HCT116 (cell line): ENCODE measurements around the gene ELF5. TPM values are rescaled to one million over a fixed set of nuclear protein-coding genes. Genes with fewer than 3 reads are reported as not detected.

ENCODE experiments used
- ATAC-seq: fragments of 200-7000 bp; cut with Tn5 transposase; 2 replicates; pipeline ENCODE4 v1.9.1; 2020; ENCODE audit warnings: mild to moderate bottlenecking, moderate library complexity
- BruUV-seq: library from RNA; stranded (reverse); fragments of 400-500 nt; replicated peaks from 2 replicates; lab custom pipeline; 2021; lab: Mats Ljungman, UMichigan
- CTCF ChIA-PET: fragments of 300-600 bp; sonication (Branson Sonifier 250); formaldehyde crosslinking; loops from one replicate; lab custom pipeline; 2021; ENCODE audit warnings: antibody characterized with exemption; lab: Charles Lee
- POLR2A ChIA-PET: fragments of 300-600, 350-600 bp; sonication (Branson Sonifier 250); formaldehyde crosslinking; loops from one replicate; lab custom pipeline; 2021; ENCODE audit warnings: antibody characterized with exemption; lab: Charles Lee
- RAD21 ChIA-PET, 2 experiments: fragments of 300-600 bp; sonication (Branson Sonifier 250); formaldehyde crosslinking; loops; one replicate each; lab custom pipeline; 2023; ENCODE audit warnings: low total read pairs in 2 of 2; ENCODE audit not compliant: uncharacterized antibody in 2 of 2, unreplicated experiment in 2 of 2, low non-redundant PET in 1 of 2; lab: Charles Lee
- DNase-seq: peaks from one replicate; pipeline ENCODE4 v3.0.0-alpha.2; 2010; ENCODE audit warnings: low read depth, low spot score
- H2AFZ ChIP-seq: fragments of 200-600 bp; shearing (Covaris generic), sonication (generic); 2 replicates; pipeline ENCODE4 v1.6.1; 2017; ENCODE audit warnings: low read depth, mixed run types, mixed read lengths, antibody characterized with exemption, low read length; ENCODE audit not compliant: poor library complexity, severe bottlenecking
- H3K27ac ChIP-seq: 2 replicates; pipeline ENCODE4 v1.5.1; 2012; ENCODE audit warnings: low read depth, low read length
- H3K27me3 ChIP-seq: fragments of 200-600 bp; sonication (generic); 2 replicates; pipeline ENCODE4 v1.6.1; 2016; ENCODE audit warnings: mixed run types, low read length, mixed read lengths; ENCODE audit not compliant: insufficient read depth
- H3K36me3 ChIP-seq, 2 experiments: fragments of 200-500 bp in 1 of 2; fragments of 200-600 bp in 1 of 2; sonication (Bioruptor generic) in 1 of 2; sonication (generic) in 1 of 2; 2 replicates each; pipeline versions ENCODE4 v1.5.1 to v1.6.1; 2014 to 2016; ENCODE audit warnings: low read length in 2 of 2, inconsistent platforms in 1 of 2, mixed read lengths in 1 of 2, mixed run types in 1 of 2; ENCODE audit not compliant: insufficient read depth in 2 of 2, control insufficient read depth in 1 of 2
- H3K4me1 ChIP-seq, 2 experiments: fragments of 200-600 bp in 1 of 2; sonication (generic) in 1 of 2; 2 replicates each; pipeline versions ENCODE4 v1.5.1 to v1.6.1; 2012 to 2017; ENCODE audit warnings: low read length in 2 of 2, inconsistent platforms in 1 of 2, mild to moderate bottlenecking in 1 of 2, mixed read lengths in 1 of 2, mixed run types in 1 of 2, moderate library complexity in 1 of 2; ENCODE audit not compliant: insufficient read depth in 2 of 2, control insufficient read depth in 1 of 2
- H3K4me2 ChIP-seq: fragments of 200-600 bp; sonication (generic); 2 replicates; pipeline ENCODE4 v1.6.1; 2017; ENCODE audit warnings: mixed run types, low read length, mixed read lengths
- H3K4me3 ChIP-seq, 2 experiments: fragments of 200-600 bp in 1 of 2; sonication (generic) in 1 of 2; replicated peaks in 1 of 2; 2 replicates each; pipeline ENCODE4 v1.5.1; 2011 to 2016; ENCODE audit warnings: low read length in 2 of 2, control low read depth in 1 of 2, low read depth in 1 of 2, mild to moderate bottlenecking in 1 of 2, mixed read lengths in 1 of 2, mixed run types in 1 of 2
- H3K79me2 ChIP-seq: fragments of 200-600 bp; sonication (generic); 2 replicates; pipeline ENCODE4 v1.6.1; 2017; ENCODE audit warnings: mild to moderate bottlenecking, mixed run types, low read length, moderate library complexity, mixed read lengths; ENCODE audit not compliant: insufficient read depth
- H3K9ac ChIP-seq: fragments of 200-600 bp; sonication (generic); 2 replicates; pipeline ENCODE4 v1.6.1; 2016; ENCODE audit warnings: low read length, mixed read lengths
- H3K9me2 ChIP-seq: fragments of 200-600 bp; sonication (generic), shearing (Covaris generic); 2 replicates; pipeline ENCODE4 v1.6.1; 2017; ENCODE audit warnings: mixed run types, mild to moderate bottlenecking, moderate library complexity; ENCODE audit not compliant: insufficient read depth
- H3K9me3 ChIP-seq, 2 experiments: fragments of 200-500 bp in 1 of 2; fragments of 200-600 bp in 1 of 2; sonication (Bioruptor generic) in 1 of 2; sonication (generic) in 1 of 2; 2 replicates each; pipeline ENCODE4 v1.6.1; 2014 to 2017; ENCODE audit warnings: low read length in 2 of 2, mixed read lengths in 2 of 2, inconsistent platforms in 1 of 2, low read depth in 1 of 2, mild to moderate bottlenecking in 1 of 2, mixed run types in 1 of 2, moderate library complexity in 1 of 2; ENCODE audit not compliant: control insufficient read depth in 1 of 2, insufficient read depth in 1 of 2
- H4K20me1 ChIP-seq: fragments of 200-600 bp; sonication (generic), shearing (Covaris generic); 2 replicates; pipeline ENCODE4 v1.6.1; 2017; ENCODE audit warnings: mixed run types, mild to moderate bottlenecking, moderate library complexity; ENCODE audit not compliant: insufficient read depth
- EGR1 ChIP-seq: IDR thresholded peaks from 2 replicates; pipeline ENCODE4 v1.6.1; 2012; ENCODE audit warnings: low read depth
- ELF1 ChIP-seq: IDR thresholded peaks from 2 replicates; pipeline ENCODE4 v1.6.1; 2012; ENCODE audit warnings: low read depth, borderline replicate concordance
- EZH2 ChIP-seq: fragments of 200-600 bp; sonication (generic); IDR thresholded peaks from 2 replicates; pipeline ENCODE4 v1.6.1; 2017; ENCODE audit warnings: antibody characterized with exemption, mixed run types
- FOSL1 ChIP-seq: IDR thresholded peaks from 2 replicates; pipeline ENCODE4 v1.6.1; 2012; ENCODE audit warnings: low read depth
- JUND ChIP-seq: IDR thresholded peaks from 2 replicates; pipeline ENCODE4 v1.6.1; 2012
- POLR2A ChIP-seq: IDR thresholded peaks from 2 replicates; pipeline ENCODE4 v1.7.0; 2011; ENCODE audit warnings: borderline replicate concordance; ENCODE audit not compliant: insufficient read depth, insufficient read length; ENCODE audit errors: extremely low read depth
- POLR2AphosphoS5 ChIP-seq: IDR thresholded peaks from 2 replicates; pipeline ENCODE4 v1.6.1; 2011; ENCODE audit warnings: mild to moderate bottlenecking, low read depth, low read length, moderate library complexity
- RAD21 ChIP-seq: IDR thresholded peaks from 2 replicates; pipeline ENCODE4 v1.6.1; 2012; ENCODE audit warnings: low read depth, mild to moderate bottlenecking
- SP1 ChIP-seq: IDR thresholded peaks from 2 replicates; pipeline ENCODE4 v1.6.1; 2012; ENCODE audit warnings: low read depth
- TCF7L2 ChIP-seq: IDR thresholded peaks from 2 replicates; pipeline ENCODE4 v1.7.0; 2011; ENCODE audit warnings: borderline replicate concordance, inconsistent platforms; ENCODE audit not compliant: insufficient read depth, insufficient read length; ENCODE audit errors: extremely low read depth
- ZFX ChIP-seq: fragments of 450-650 bp; IDR thresholded peaks from 2 replicates; pipeline ENCODE4 v1.6.1; 2017
- intact Hi-C: fragments of 100-400 bp; cut with micrococcal nuclease; formaldehyde crosslinking; loops from 2 replicates; pipeline ENCODE4 v1.10.0; 2022
- total RNA-seq: library from RNA; stranded (reverse); gene quantifications from one replicate; pipeline ENCODE4 v1.2.1, GENCODE V29; 2021; ENCODE audit not compliant: unreplicated experiment
- TF ChIP-seq, protein P1 (sequence below): IDR thresholded peaks from 2 replicates; pipeline ENCODE4 v1.6.1; 2012; ENCODE audit warnings: low read depth
- TF ChIP-seq, protein P2 (sequence below): IDR thresholded peaks from 2 replicates; pipeline ENCODE4 v1.6.1; 2011; ENCODE audit warnings: mild to moderate bottlenecking, low read length, moderate library complexity; ENCODE audit not compliant: insufficient replicate concordance; ENCODE audit errors: extremely low read depth

ELF5 gene
- total RNA-seq, 1 experiment from 2014 or later, result 0.32 TPM

DNA sequence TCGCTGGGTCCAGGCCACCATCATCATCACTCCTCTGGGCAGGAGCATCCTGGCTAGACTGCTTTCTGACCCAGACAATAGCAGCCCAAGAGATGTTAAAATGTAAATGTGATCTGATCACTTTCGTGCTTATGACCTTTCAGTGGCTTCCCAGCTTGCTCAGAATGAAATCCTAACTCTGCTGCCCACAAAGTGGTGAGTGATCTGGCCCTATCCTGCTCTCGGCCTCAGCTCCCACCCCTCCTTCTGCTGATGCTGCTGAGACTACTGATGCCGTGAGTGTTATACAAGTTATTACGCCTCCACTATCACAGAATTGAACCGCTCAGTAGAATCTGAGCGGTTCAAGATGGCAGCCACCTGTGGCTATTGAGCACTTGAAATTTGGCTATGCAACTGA, 26.2 kb downstream of the ELF5 start:
- Histone ChIP-seq H3K4me2 (no peak overlapping the region), H3K79me2 (no peaks in the 10 kb centered on the region), H3K27me3 (no peaks in the 10 kb centered on the region), H3K9me2 (no peaks in the 10 kb centered on the region), H3K27ac (no peak overlapping the region), H4K20me1 (no peaks in the 10 kb centered on the region), H3K9ac (no peak overlapping the region), H2AFZ (no peak overlapping the region), H3K36me3 (no peaks in the 10 kb centered on the region), H3K4me3 (no peak overlapping the region), H3K4me1 (peaks cover 0 to 1% of the 10 kb centered on the region in 2 experiments; a peak in 1 of 4 replicates), H3K9me3 (no peaks in the 10 kb centered on the region)
- no peak for DNase-seq
- ATAC-seq, result no peak
- intact Hi-C loops, result no loop called here
- RAD21 ChIA-PET, result no interaction called here
- CTCF ChIA-PET, result no interaction called here
- BruUV-seq, result no TSS peak
- POLR2A ChIA-PET, result no interaction called here
- TF ChIP-seq, protein P1, sequence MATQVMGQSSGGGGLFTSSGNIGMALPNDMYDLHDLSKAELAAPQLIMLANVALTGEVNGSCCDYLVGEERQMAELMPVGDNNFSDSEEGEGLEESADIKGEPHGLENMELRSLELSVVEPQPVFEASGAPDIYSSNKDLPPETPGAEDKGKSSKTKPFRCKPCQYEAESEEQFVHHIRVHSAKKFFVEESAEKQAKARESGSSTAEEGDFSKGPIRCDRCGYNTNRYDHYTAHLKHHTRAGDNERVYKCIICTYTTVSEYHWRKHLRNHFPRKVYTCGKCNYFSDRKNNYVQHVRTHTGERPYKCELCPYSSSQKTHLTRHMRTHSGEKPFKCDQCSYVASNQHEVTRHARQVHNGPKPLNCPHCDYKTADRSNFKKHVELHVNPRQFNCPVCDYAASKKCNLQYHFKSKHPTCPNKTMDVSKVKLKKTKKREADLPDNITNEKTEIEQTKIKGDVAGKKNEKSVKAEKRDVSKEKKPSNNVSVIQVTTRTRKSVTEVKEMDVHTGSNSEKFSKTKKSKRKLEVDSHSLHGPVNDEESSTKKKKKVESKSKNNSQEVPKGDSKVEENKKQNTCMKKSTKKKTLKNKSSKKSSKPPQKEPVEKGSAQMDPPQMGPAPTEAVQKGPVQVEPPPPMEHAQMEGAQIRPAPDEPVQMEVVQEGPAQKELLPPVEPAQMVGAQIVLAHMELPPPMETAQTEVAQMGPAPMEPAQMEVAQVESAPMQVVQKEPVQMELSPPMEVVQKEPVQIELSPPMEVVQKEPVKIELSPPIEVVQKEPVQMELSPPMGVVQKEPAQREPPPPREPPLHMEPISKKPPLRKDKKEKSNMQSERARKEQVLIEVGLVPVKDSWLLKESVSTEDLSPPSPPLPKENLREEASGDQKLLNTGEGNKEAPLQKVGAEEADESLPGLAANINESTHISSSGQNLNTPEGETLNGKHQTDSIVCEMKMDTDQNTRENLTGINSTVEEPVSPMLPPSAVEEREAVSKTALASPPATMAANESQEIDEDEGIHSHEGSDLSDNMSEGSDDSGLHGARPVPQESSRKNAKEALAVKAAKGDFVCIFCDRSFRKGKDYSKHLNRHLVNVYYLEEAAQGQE, result no peak
- no peak for TF ChIP-seq POLR2A
- TF ChIP-seq TCF7L2, result no peak
- TF ChIP-seq EGR1, result no peak
- no peak for TF ChIP-seq POLR2AphosphoS5
- no peak for TF ChIP-seq ZFX
- no peak for TF ChIP-seq RAD21
- TF ChIP-seq SP1, result no peak
- no peak for TF ChIP-seq JUND
- no peak for TF ChIP-seq EZH2
- TF ChIP-seq, protein P2, sequence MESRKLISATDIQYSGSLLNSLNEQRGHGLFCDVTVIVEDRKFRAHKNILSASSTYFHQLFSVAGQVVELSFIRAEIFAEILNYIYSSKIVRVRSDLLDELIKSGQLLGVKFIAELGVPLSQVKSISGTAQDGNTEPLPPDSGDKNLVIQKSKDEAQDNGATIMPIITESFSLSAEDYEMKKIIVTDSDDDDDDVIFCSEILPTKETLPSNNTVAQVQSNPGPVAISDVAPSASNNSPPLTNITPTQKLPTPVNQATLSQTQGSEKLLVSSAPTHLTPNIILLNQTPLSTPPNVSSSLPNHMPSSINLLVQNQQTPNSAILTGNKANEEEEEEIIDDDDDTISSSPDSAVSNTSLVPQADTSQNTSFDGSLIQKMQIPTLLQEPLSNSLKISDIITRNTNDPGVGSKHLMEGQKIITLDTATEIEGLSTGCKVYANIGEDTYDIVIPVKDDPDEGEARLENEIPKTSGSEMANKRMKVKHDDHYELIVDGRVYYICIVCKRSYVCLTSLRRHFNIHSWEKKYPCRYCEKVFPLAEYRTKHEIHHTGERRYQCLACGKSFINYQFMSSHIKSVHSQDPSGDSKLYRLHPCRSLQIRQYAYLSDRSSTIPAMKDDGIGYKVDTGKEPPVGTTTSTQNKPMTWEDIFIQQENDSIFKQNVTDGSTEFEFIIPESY, result no peak
- no peak for TF ChIP-seq ELF1
- no peak for TF ChIP-seq FOSL1
